Natural killer cell treated with Interleukin-12 subunit alpha and Interleukin-12 subunit beta and Interleukin-15 and Interleukin-18, amount 100 ng/mL, for 72 hours (primary cell): ENCODE measurements around the gene PLD6. TPM values are rescaled to one million over a fixed set of nuclear protein-coding genes. Genes with fewer than 3 reads are reported as not detected.
A peak's percentile ranks its signal among the peaks of the same experiment; 100 is the strongest.
"Not testable (repeated sequence)": the region's sequence is repeated elsewhere in the genome, so short reads cannot be mapped to it uniquely, and the experiment has no call there.

Experiments used
- ATAC-seq, 2 donors: fragments of 150-1000 bp; cut with Tn5 transposase in 1 of 2; sonication (Bioruptor Pico), chemical (Tn5 transposase) in 1 of 2; 2 replicates each; pipeline ENCODE4 v1.10.0; 2021
- DNase-seq: peaks from one replicate; pipeline ENCODE4 v3.0.0; 2022; ENCODE audit warnings: low spot score
- H3K27ac Mint-ChIP-seq, 2 donors: 1 replicate in 1 of 2; 2 replicates in 1 of 2; pipeline ENCODE4 v1.8.0; 2022; ENCODE audit warnings: mixed read lengths in 2 of 2, mild to moderate bottlenecking in 1 of 2, moderate library complexity in 1 of 2
- H3K27me3 Mint-ChIP-seq, 2 donors: 1 replicate in 1 of 2; 2 replicates in 1 of 2; pipeline ENCODE4 v1.8.0; 2022; ENCODE audit warnings: mixed read lengths in 2 of 2
- H3K36me3 Mint-ChIP-seq: one replicate; pipeline ENCODE4 v1.8.0; 2022; ENCODE audit warnings: mixed read lengths
- H3K4me1 Mint-ChIP-seq, 2 donors: 1 replicate in 1 of 2; 2 replicates in 1 of 2; pipeline ENCODE4 v1.8.0; 2022; ENCODE audit warnings: low read depth in 2 of 2, mixed read lengths in 2 of 2, mild to moderate bottlenecking in 1 of 2
- H3K4me3 Mint-ChIP-seq: one replicate; pipeline ENCODE4 v1.8.0; 2022; ENCODE audit warnings: mixed read lengths
- H3K9me3 Mint-ChIP-seq: 2 replicates; pipeline ENCODE4 v1.8.0; 2022; ENCODE audit warnings: mixed read lengths
- total RNA-seq, 2 donors: library from RNA; stranded (reverse); gene quantifications; one replicate each; pipeline ENCODE4 v1.2.3, GENCODE V29; 2022

PLD6 gene, protein sequence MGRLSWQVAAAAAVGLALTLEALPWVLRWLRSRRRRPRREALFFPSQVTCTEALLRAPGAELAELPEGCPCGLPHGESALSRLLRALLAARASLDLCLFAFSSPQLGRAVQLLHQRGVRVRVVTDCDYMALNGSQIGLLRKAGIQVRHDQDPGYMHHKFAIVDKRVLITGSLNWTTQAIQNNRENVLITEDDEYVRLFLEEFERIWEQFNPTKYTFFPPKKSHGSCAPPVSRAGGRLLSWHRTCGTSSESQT
- 10 to 100 TPM in 1 of 2 donors, 1 to 10 TPM in 1; 3.4 to 18.2 TPM for total RNA-seq

- Mint-ChIP-seq H3K4me1 (peaks cover 20 to 29% of the 10 kb centered on the region in 2 donors), H3K4me3 (peak within 1 kb of the TSS; percentile 83), H3K27me3 (no peaks in the 10 kb centered on the region), H3K27ac (peak within 1 kb of the TSS; percentile 68 to 87), H3K36me3 (no peaks in the 10 kb centered on the region), H3K9me3 (no peaks in the 10 kb centered on the region)
- DNase-seq (peak; percentile 85), ATAC-seq (peak; percentile 80 to 85)
Observed at GRCh38 chr17:17206124-17206912, at the start of gene PLD6. TSS of gene PLD6 (minus strand) at chr17:17206333. CDS start at chr17:17206286, 47 bp downstream.

GRCh38 chr17:17255689-17256088 lies 49.6 kb upstream of the PLD6 start:
- H3K27me3 Mint-ChIP-seq, H3K4me1 Mint-ChIP-seq, H3K9me3 Mint-ChIP-seq, ATAC-seq, H3K4me3 Mint-ChIP-seq, H3K27ac Mint-ChIP-seq, DNase-seq: not testable (repeated sequence)
- peaks cover 23% of the 10 kb centered on the region for H3K36me3 Mint-ChIP-seq

- no peaks in the 10 kb centered on the region for H3K9me3 Mint-ChIP-seq
- no peak overlapping the region for H3K27ac Mint-ChIP-seq
- ATAC-seq (no peak), DNase-seq (no peak)
- H3K27me3 Mint-ChIP-seq: no peaks in the 10 kb centered on the region
- H3K4me1 Mint-ChIP-seq: peaks cover 0 to 4% of the 10 kb centered on the region in 2 donors
- H3K4me3 Mint-ChIP-seq: no peak overlapping the region
- H3K36me3 Mint-ChIP-seq: peaks cover 15% of the 10 kb centered on the region
Observed at GRCh38 chr17:17254036-17254435, 47.9 kb upstream of the PLD6 start.

- Mint-ChIP-seq H3K4me3 (no peak overlapping the region), H3K9me3 (no peaks in the 10 kb centered on the region), H3K27me3 (no peaks in the 10 kb centered on the region), H3K4me1 (peaks cover 0 to 4% of the 10 kb centered on the region in 2 donors), H3K27ac (peak overlapping the region in 1 of 2 donors; percentile 39), H3K36me3 (peaks cover 9% of the 10 kb centered on the region)
- DNase-seq: no peak
- peak in 1 of 2 donors; percentile 36 for ATAC-seq
Observed at GRCh38 chr17:17253406-17253805, 47.3 kb upstream of the PLD6 start.

GRCh38 chr17:17252149-17252661 lies 46.1 kb upstream of the PLD6 start:
- Mint-ChIP-seq H3K27me3 (no peaks in the 10 kb centered on the region), H3K9me3 (no peaks in the 10 kb centered on the region), H3K36me3 (peaks cover 7% of the 10 kb centered on the region), H3K4me1 (peaks cover 0 to 4% of the 10 kb centered on the region in 2 donors), H3K27ac (peak overlapping the region in 1 of 2 donors; percentile 39), H3K4me3 (no peak overlapping the region)
- ATAC-seq: no peak
- DNase-seq: no peak

DNA sequence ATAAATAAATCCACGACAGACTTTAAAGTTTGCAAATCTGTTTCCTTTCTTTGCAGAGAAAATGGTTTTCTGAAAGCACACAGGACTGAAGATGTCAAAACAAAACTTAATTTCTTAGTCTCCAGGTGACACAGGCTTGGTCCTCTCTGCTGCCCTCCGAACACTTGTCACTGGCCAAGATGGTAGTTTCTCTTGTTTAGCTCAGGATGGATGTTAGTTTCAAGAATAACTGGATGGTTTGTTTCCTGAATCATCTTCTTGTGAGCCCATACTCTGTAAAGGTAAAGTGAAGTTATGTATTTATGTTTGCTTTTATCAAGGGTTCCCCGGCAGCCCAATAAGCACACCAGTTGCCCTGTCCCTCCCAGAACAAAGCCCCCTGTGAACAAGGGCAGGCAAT lies 40.7 kb upstream of the PLD6 start:
- H3K27ac Mint-ChIP-seq: peak overlapping the region in 1 of 2 donors; percentile 57
- DNase-seq: no peak
- peaks cover 11% of the 10 kb centered on the region for H3K36me3 Mint-ChIP-seq
- no peak for ATAC-seq
- H3K27me3 Mint-ChIP-seq: no peaks in the 10 kb centered on the region
- H3K4me3 Mint-ChIP-seq: no peak overlapping the region
- H3K9me3 Mint-ChIP-seq: no peaks in the 10 kb centered on the region
- H3K4me1 Mint-ChIP-seq: no peaks in the 10 kb centered on the region

DNA sequence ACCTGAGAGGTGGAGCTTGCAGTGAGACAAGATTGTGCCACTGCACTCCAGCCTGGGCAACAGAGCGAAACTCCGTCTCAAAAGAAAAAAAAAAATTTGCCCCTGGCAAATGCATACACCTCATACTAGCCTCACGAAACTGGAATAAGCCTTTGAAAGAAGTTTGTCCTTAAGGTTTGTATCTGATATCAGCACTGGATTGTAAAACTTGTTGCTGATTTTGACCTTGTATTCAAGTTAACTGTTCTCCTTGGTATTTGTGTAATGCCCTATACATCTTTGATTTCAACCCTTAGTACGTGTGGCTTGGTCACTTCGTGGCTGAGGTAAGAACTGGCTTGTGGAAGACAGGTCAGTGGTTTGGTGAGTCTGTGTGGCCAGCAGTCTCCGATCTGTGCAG lies 37.0 kb upstream of the PLD6 start:
- Mint-ChIP-seq H3K27me3 (no peaks in the 10 kb centered on the region), H3K4me3 (no peak overlapping the region)

DNA sequence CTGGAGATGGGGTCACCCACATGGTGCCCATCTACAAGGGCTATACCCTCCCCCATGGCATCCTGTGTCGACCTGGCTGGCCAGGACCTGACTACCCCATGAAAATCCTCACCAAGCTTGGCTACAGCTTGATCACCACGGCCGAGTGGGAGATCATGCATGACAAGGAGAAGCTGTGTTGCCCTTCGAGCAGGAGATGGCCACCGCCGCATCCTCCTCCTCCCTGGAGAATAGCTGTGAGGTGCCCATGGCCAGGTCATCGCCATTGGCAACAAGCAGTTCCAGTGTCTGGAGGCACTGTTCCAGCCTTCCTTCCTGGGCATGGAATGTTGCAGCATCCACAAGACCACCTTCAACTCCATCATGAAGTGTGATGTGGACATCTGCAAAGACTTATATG lies 36.1 kb upstream of the PLD6 start:
- no peaks in the 10 kb centered on the region for H3K27me3 Mint-ChIP-seq
- H3K4me3 Mint-ChIP-seq: no peak overlapping the region
- peaks cover 0 to 7% of the 10 kb centered on the region in 2 donors for H3K4me1 Mint-ChIP-seq
- no peak for DNase-seq
- peaks cover 9% of the 10 kb centered on the region for H3K36me3 Mint-ChIP-seq
- ATAC-seq: no peak
- H3K27ac Mint-ChIP-seq: no peak overlapping the region
- no peaks in the 10 kb centered on the region for H3K9me3 Mint-ChIP-seq

More for the DNA sequence above, 37.0 kb upstream of the PLD6 start:
- Mint-ChIP-seq H3K36me3 (peaks cover 11% of the 10 kb centered on the region), H3K27ac (no peak overlapping the region), H3K4me1 (peaks cover 0 to 3% of the 10 kb centered on the region in 2 donors), H3K9me3 (no peaks in the 10 kb centered on the region)
- ATAC-seq (no peak), DNase-seq (no peak)

DNA sequence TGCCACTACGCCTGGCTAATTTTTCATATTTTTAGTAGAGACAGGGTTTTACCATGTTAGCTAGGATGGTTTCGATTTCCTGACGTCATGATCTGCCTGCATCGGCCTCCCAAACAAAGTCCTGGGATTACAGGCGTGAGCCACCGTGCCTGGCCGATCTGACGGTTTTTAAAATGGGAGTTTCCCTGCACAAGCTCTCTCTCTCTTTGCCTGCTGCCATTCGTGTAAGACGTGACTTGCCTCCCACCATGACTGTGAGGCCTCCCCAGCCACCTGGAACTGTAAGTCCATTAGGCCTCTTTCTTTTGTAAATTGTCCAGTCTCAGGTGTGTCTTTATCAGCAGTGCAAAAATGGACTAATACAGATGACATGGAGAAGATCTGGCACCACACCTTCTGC lies 35.5 kb upstream of the PLD6 start:
- peaks cover 0 to 9% of the 10 kb centered on the region in 2 donors for H3K4me1 Mint-ChIP-seq
- H3K4me3 Mint-ChIP-seq: no peak overlapping the region
- no peak for ATAC-seq
- H3K27me3 Mint-ChIP-seq: no peaks in the 10 kb centered on the region
- DNase-seq: no peak
- no peak overlapping the region for H3K27ac Mint-ChIP-seq
- H3K36me3 Mint-ChIP-seq: peaks cover 3% of the 10 kb centered on the region
- no peaks in the 10 kb centered on the region for H3K9me3 Mint-ChIP-seq

- Mint-ChIP-seq H3K9me3 (no peaks in the 10 kb centered on the region), H3K4me1 (peaks cover 17 to 24% of the 10 kb centered on the region in 2 donors), H3K4me3 (no peak overlapping the region), H3K27me3 (no peaks in the 10 kb centered on the region), H3K27ac (no peak overlapping the region), H3K36me3 (no peaks in the 10 kb centered on the region)
- no peak for DNase-seq
- ATAC-seq: no peak
Observed at GRCh38 chr17:17239832-17240231, 33.7 kb upstream of the PLD6 start.

GRCh38 chr17:17237026-17237799 lies 31.1 kb upstream of the PLD6 start, which contains the start of gene FLCN:
TSS of gene FLCN (minus strand) at chr17:17237168. CDS start at chr17:17228137, 9,031 bp downstream.
- H3K27ac Mint-ChIP-seq: peak within 1 kb of the TSS; percentile 100
- H3K4me1 Mint-ChIP-seq: peaks cover 17 to 24% of the 10 kb centered on the region in 2 donors
- no peaks in the 10 kb centered on the region for H3K36me3 Mint-ChIP-seq
- peak; percentile 94 to 95 for ATAC-seq
- no peaks in the 10 kb centered on the region for H3K9me3 Mint-ChIP-seq
- peak; percentile 94 for DNase-seq
- peak within 1 kb of the TSS; percentile 94 for H3K4me3 Mint-ChIP-seq
- H3K27me3 Mint-ChIP-seq: no peaks in the 10 kb centered on the region

- Mint-ChIP-seq H3K4me1 (peaks cover 17 to 28% of the 10 kb centered on the region in 2 donors), H3K9me3 (no peaks in the 10 kb centered on the region), H3K27ac (peak overlapping the region; percentile 100), H3K27me3 (no peaks in the 10 kb centered on the region), H3K4me3 (peak overlapping the region; percentile 94), H3K36me3 (no peaks in the 10 kb centered on the region)
- ATAC-seq: peak in 1 of 2 donors; percentile 6
- no peak for DNase-seq
Observed at GRCh38 chr17:17236295-17237025, 30.3 kb upstream of the PLD6 start.
